Esophagus muscularis mucosa (tissue), 4 donors: ENCODE results near the gene AGAP1. TPM values are rescaled to one million over a fixed set of nuclear protein-coding genes. Genes with fewer than 3 reads are reported as not detected.

ENCODE experiments used
- DNase-seq: peaks from one replicate; pipeline ENCODE4 v3.0.0-alpha.2; 2017; ENCODE audit errors: extremely low spot score
- H3K27ac ChIP-seq, 4 donors: fragments of 200-600 bp; sonication (generic); replicated peaks in 1 of 4; 1 replicate in 3 of 4; 2 replicates in 1 of 4; pipeline ENCODE4 v1.5.1; 2016 to 2019; ENCODE audit warnings: mild to moderate bottlenecking in 1 of 4
- H3K27me3 ChIP-seq, 4 donors: fragments of 200-600 bp; sonication (generic); one replicate each; pipeline versions ENCODE4 v1.5.1 to v1.6.0; 2016 to 2019
- H3K36me3 ChIP-seq, 4 donors: fragments of 200-600 bp; sonication (generic); one replicate each; pipeline ENCODE4 v1.5.1; 2016 to 2019
- H3K4me1 ChIP-seq, 4 donors: fragments of 200-600 bp; sonication (generic); one replicate each; pipeline ENCODE4 v1.5.1; 2016 to 2019
- H3K4me3 ChIP-seq, 4 donors: fragments of 200-600 bp; sonication (generic); 1 replicate in 2 of 4; 2 replicates in 2 of 4; pipeline ENCODE4 v1.5.1; 2016 to 2019; ENCODE audit warnings: mild to moderate bottlenecking in 4 of 4, moderate library complexity in 1 of 4
- H3K9me3 ChIP-seq, 4 donors: fragments of 200-600 bp; sonication (generic); 1 replicate in 3 of 4; 2 replicates in 1 of 4; pipeline ENCODE4 v1.5.1; 2016 to 2019
- CTCF ChIP-seq, 3 experiments: fragments of 200-600 bp in 2 of 3; fragments of 450-650 bp in 1 of 3; sonication (generic) in 2 of 3; IDR thresholded peaks; one replicate each; pipeline ENCODE4 v1.5.1; 2017 to 2019; ENCODE audit warnings: antibody characterized with exemption in 3 of 3, mild to moderate bottlenecking in 2 of 3, moderate library complexity in 1 of 3
- EP300 ChIP-seq: sonication (generic); formaldehyde crosslinking; IDR thresholded peaks from one replicate; pipeline ENCODE4 v1.6.1; 2017; ENCODE audit warnings: antibody characterized with exemption
- POLR2A ChIP-seq: fragments of 450-650 bp; IDR thresholded peaks from one replicate; pipeline ENCODE4 v1.6.1; 2017; ENCODE audit warnings: antibody characterized with exemption, moderate library complexity, mild to moderate bottlenecking, low read depth
- POLR2AphosphoS5 ChIP-seq, 2 donors: sonication (generic); formaldehyde crosslinking; IDR thresholded peaks; one replicate each; pipeline ENCODE4 v1.6.1; 2017; ENCODE audit warnings: antibody characterized with exemption in 2 of 2
- WGBS: methylation state at CpG from one replicate; pipeline ENCODE4 v1.1.5; 2018; 5-methylcytosine and 5-hydroxymethylcytosine counted together
- intact Hi-C: fragments of 100-400 bp; cut with DNase I; formaldehyde crosslinking; loops from one replicate; pipeline ENCODE4 v1.15.1; 2023
- total RNA-seq, 4 donors: library from RNA; depleted of rRNA; stranded (reverse); fragments of >200 nt; gene quantifications; one replicate each; pipeline versions ENCODE4 v1.1.0 to v1.2.1, GENCODE V29; 2016

AGAP1 gene
- total RNA-seq, 4 donors from 2014 or later: 37.9 to 62.4 (median 47.2) TPM

- DNase-seq: no peak
- H3K27ac ChIP-seq: no peak overlapping the region
- 96% methylated on average over 9 of the region's 10 CpGs for WGBS
- TF ChIP-seq POLR2AphosphoS5 (IDR thresholded peaks at IDR 0.05) (no peak), POLR2A (no peak), EP300 (no peak), CTCF (IDR thresholded peaks at IDR 0.05) (no peak)
- no peaks in the 10 kb centered on the region for H3K36me3 ChIP-seq
- no peak overlapping the region for H3K4me3 ChIP-seq
- intact Hi-C loops: no loop called here
- no peaks in the 10 kb centered on the region for H3K9me3 ChIP-seq
- no peaks in the 10 kb centered on the region for H3K27me3 ChIP-seq
- H3K4me1 ChIP-seq: peaks cover 20 to 88% (median 56%) of the 10 kb centered on the region in 4 donors
These were observed 199.4 kb downstream of the AGAP1 start for GRCh38 chr2:235693279-235693678.

GRCh38 chr2:235694721-235695601 lies 201.1 kb downstream of the AGAP1 start:
- H3K27ac ChIP-seq: no peak overlapping the region
- H3K4me3 ChIP-seq: no peak overlapping the region
- 92% methylated on average over 17 of the region's 17 CpGs for WGBS
- no peak for TF ChIP-seq EP300
- TF ChIP-seq CTCF (IDR thresholded peaks at IDR 0.05): no peak
- no peak for TF ChIP-seq POLR2AphosphoS5 (IDR thresholded peaks at IDR 0.05)
- no peak for TF ChIP-seq POLR2A
- no peaks in the 10 kb centered on the region for H3K27me3 ChIP-seq
- no peak for DNase-seq
- H3K4me1 ChIP-seq: peaks cover 19 to 91% (median 53%) of the 10 kb centered on the region in 4 donors
- no peaks in the 10 kb centered on the region for H3K9me3 ChIP-seq
- intact Hi-C loops: no loop called here
- no peaks in the 10 kb centered on the region for H3K36me3 ChIP-seq

- Histone ChIP-seq H3K27me3 (no peaks in the 10 kb centered on the region), H3K36me3 (no peaks in the 10 kb centered on the region), H3K9me3 (no peaks in the 10 kb centered on the region), H3K4me3 (no peak overlapping the region), H3K4me1 (peaks cover 13 to 91% (median 50%) of the 10 kb centered on the region in 4 donors), H3K27ac (no peak overlapping the region)
- WGBS: 100% methylated on average over 1 of the region's 3 CpGs
- DNase-seq: no peak
- TF ChIP-seq POLR2AphosphoS5 (IDR thresholded peaks at IDR 0.05) (no peak), EP300 (no peak), CTCF (IDR thresholded peaks at IDR 0.05) (no peak), POLR2A (no peak)
- intact Hi-C loops: no loop called here
These were observed 201.7 kb downstream of the AGAP1 start for GRCh38 chr2:235695602-235695895.

- Histone ChIP-seq H3K9me3 (no peaks in the 10 kb centered on the region), H3K36me3 (no peaks in the 10 kb centered on the region), H3K27ac (no peak overlapping the region), H3K4me1 (peaks cover 12 to 88% (median 46%) of the 10 kb centered on the region in 4 donors), H3K27me3 (no peaks in the 10 kb centered on the region), H3K4me3 (no peak overlapping the region)
- 95% methylated on average over 8 of the region's 8 CpGs for WGBS
- no peak for TF ChIP-seq EP300
- no peak for TF ChIP-seq CTCF (IDR thresholded peaks at IDR 0.05)
- no peak for TF ChIP-seq POLR2A
- no peak for TF ChIP-seq POLR2AphosphoS5 (IDR thresholded peaks at IDR 0.05)
- no peak for DNase-seq
- intact Hi-C loops: no loop called here
These were observed 203.2 kb downstream of the AGAP1 start for GRCh38 chr2:235697041-235697440.
